ENCODE measurements around the gene C11orf24. TPM values are rescaled to one million over a fixed set of nuclear protein-coding genes. Genes with fewer than 3 reads are reported as not detected.

The C11orf24 gene
- polyA plus RNA-seq, 3 donors, result 9.5 to 21.8 (median 12.6) TPM

DNA sequence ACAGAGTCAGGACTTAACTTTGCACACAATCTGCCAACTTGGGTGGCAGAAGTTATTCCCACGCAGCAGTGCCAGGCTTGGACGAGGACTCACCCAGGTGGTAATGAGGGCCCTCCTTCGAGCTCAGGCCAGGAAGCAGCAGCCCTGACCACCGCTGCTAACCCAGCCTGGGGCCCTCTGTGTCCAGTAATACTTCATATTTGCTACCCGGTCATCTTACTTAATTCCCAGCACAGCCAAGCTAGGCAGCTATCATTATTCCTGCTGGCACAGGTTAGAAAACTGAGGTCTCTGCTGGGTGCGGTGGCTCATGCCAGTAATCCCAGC, 25.2 kb upstream of the C11orf24 start:
- Histone ChIP-seq H3K79me2 (ENCODE audit: insufficient read depth, low read length) (no peaks in the 10 kb centered on the region), H3K4me3 (replicated peaks in 1 of 3; ENCODE audit: low read depth in 2 of 3, low read length in 3 of 3) (no peak overlapping the region), H3K4me2 (replicated peaks; ENCODE audit: extremely low read depth, low read length, poor library complexity, severe bottlenecking) (no peak overlapping the region), H3K9ac (ENCODE audit: insufficient read depth, low read length, poor library complexity, severe bottlenecking) (no peak overlapping the region), H3K27ac (ENCODE audit: low read depth in 1 of 2, low read length in 2 of 2) (no peak overlapping the region), H3K27me3 (ENCODE audit: control insufficient read depth in 2 of 2, insufficient read depth in 2 of 2, low read length in 2 of 2) (no peaks in the 10 kb centered on the region), H4K20me1 (ENCODE audit: insufficient read depth, low read length) (no peaks in the 10 kb centered on the region), H3K4me1 (ENCODE audit: control insufficient read depth in 1 of 2, insufficient read depth in 2 of 2, low read length in 2 of 2) (peaks cover 7 to 10% of the 10 kb centered on the region in 2 donors), H3K36me3 (replicated peaks in 1 of 2; ENCODE audit: control insufficient read depth in 1 of 2, insufficient read depth in 2 of 2, low read length in 2 of 2) (no peaks in the 10 kb centered on the region), H2AFZ (ENCODE audit: insufficient read depth, low read depth, low read length, poor library complexity, severe bottlenecking) (no peak overlapping the region), H3K9me3 (replicated peaks in 1 of 2; ENCODE audit: control insufficient read depth in 1 of 2, insufficient read depth in 1 of 2, low read length in 2 of 2) (no peaks in the 10 kb centered on the region)
- Mint-ChIP-seq H3K4me1 (peaks cover 15% of the 10 kb centered on the region), H3K36me3 (no peaks in the 10 kb centered on the region), H3K4me3 (no peak overlapping the region), H3K27me3 (ENCODE audit: low read depth in 3 of 3) (peaks cover 1 to 9% (median 2%) of the 10 kb centered on the region in 3 donors), H3K9me3 (no peaks in the 10 kb centered on the region), H3K27ac (no peak overlapping the region)
- WGBS (ENCODE audit: insufficient coverage), result 94% methylated on average over 6 of the region's 6 CpGs
- intact Hi-C loops (cut with micrococcal nuclease), result loop anchor here (1.0 kb wide), 1 partner anchor 40 kb away; no protein-coding TSS in a partner anchor
- TF ChIP-seq, protein P1, sequence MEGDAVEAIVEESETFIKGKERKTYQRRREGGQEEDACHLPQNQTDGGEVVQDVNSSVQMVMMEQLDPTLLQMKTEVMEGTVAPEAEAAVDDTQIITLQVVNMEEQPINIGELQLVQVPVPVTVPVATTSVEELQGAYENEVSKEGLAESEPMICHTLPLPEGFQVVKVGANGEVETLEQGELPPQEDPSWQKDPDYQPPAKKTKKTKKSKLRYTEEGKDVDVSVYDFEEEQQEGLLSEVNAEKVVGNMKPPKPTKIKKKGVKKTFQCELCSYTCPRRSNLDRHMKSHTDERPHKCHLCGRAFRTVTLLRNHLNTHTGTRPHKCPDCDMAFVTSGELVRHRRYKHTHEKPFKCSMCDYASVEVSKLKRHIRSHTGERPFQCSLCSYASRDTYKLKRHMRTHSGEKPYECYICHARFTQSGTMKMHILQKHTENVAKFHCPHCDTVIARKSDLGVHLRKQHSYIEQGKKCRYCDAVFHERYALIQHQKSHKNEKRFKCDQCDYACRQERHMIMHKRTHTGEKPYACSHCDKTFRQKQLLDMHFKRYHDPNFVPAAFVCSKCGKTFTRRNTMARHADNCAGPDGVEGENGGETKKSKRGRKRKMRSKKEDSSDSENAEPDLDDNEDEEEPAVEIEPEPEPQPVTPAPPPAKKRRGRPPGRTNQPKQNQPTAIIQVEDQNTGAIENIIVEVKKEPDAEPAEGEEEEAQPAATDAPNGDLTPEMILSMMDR (IDR thresholded peaks at IDR 0.05), result no peak
- DNase-seq, result no peak

DNA sequence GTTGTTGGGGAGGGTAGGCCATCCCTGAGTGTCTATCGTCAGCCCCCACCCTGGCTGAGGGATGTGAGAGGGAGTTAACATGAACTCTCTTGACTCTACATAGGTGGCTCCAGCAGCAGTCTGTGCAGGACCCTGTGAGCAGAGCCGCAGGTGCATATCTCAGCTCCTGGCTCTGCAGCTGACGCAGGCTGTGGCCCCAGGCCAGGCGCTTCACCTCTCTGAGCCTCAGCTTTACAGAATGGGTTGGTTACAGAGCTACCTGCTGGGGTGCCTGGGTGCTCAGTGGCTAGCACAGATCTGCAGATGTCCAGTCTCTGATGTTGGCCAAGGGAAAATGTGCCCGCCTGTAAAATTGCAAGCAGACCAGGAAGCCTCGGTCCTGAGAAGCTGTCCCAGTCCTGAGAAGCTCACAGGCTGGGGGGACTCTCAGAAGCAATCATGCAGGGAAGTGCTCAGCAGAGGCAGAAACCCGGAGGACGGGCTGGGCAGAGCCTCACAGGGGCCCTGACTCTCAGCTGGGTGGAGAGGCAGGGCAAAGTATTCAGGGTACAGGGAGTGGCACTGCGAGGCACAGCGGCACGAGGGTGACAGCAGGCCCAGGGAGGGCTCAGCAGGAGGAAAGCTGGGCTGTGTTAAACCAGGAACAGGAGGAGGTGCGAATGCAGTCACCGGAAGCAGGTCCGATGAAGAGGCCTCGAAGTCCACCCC, 24.7 kb upstream of the C11orf24 start:
- H3K4me1 ChIP-seq (ENCODE audit: control insufficient read depth in 1 of 2, insufficient read depth in 2 of 2, low read length in 2 of 2), result peaks cover 7 to 10% of the 10 kb centered on the region in 2 donors
- Mint-ChIP-seq H3K27ac (no peak overlapping the region), H3K4me3 (no peak overlapping the region), H3K9me3 (no peaks in the 10 kb centered on the region), H3K27me3 (ENCODE audit: low read depth in 3 of 3) (peaks cover 1 to 9% (median 2%) of the 10 kb centered on the region in 3 donors), H3K4me1 (peaks cover 15% of the 10 kb centered on the region), H3K36me3 (no peaks in the 10 kb centered on the region)
- H3K4me3 ChIP-seq (replicated peaks in 1 of 3; ENCODE audit: low read depth in 2 of 3, low read length in 3 of 3), result no peak overlapping the region
- H3K79me2 ChIP-seq (ENCODE audit: insufficient read depth, low read length), result no peaks in the 10 kb centered on the region
- H3K9ac ChIP-seq (ENCODE audit: insufficient read depth, low read length, poor library complexity, severe bottlenecking), result no peak overlapping the region
- H3K27me3 ChIP-seq (ENCODE audit: control insufficient read depth in 2 of 2, insufficient read depth in 2 of 2, low read length in 2 of 2), result no peaks in the 10 kb centered on the region
- 90% methylated on average over 11 of the region's 15 CpGs for WGBS (ENCODE audit: insufficient coverage)
- no peaks in the 10 kb centered on the region for H4K20me1 ChIP-seq (ENCODE audit: insufficient read depth, low read length)
- H2AFZ ChIP-seq (ENCODE audit: insufficient read depth, low read depth, low read length, poor library complexity, severe bottlenecking), result no peak overlapping the region
- TF ChIP-seq, protein P1 (IDR thresholded peaks at IDR 0.05), result no peak
- H3K9me3 ChIP-seq (replicated peaks in 1 of 2; ENCODE audit: control insufficient read depth in 1 of 2, insufficient read depth in 1 of 2, low read length in 2 of 2), result no peaks in the 10 kb centered on the region
- DNase-seq, result no peak
- no peak overlapping the region for H3K27ac ChIP-seq (ENCODE audit: low read depth in 1 of 2, low read length in 2 of 2)
- H3K4me2 ChIP-seq (replicated peaks; ENCODE audit: extremely low read depth, low read length, poor library complexity, severe bottlenecking), result no peak overlapping the region
- intact Hi-C loops (cut with micrococcal nuclease), result loop anchor here (1.0 kb wide), 1 partner anchor 39 kb away; no protein-coding TSS in a partner anchor
- H3K36me3 ChIP-seq (replicated peaks in 1 of 2; ENCODE audit: control insufficient read depth in 1 of 2, insufficient read depth in 2 of 2, low read length in 2 of 2), result no peaks in the 10 kb centered on the region

Data from CD14-positive monocyte (primary cell).